Bone marrow (tissue), 2 donors: ENCODE measurements around the gene PLEKHA1.

ENCODE experiments used
- DNase-seq, 2 donors: peaks; one replicate each; lab custom pipeline; 2025; lab: John Stamatoyannopoulos, UW

PLEKHA1 gene

DNA sequence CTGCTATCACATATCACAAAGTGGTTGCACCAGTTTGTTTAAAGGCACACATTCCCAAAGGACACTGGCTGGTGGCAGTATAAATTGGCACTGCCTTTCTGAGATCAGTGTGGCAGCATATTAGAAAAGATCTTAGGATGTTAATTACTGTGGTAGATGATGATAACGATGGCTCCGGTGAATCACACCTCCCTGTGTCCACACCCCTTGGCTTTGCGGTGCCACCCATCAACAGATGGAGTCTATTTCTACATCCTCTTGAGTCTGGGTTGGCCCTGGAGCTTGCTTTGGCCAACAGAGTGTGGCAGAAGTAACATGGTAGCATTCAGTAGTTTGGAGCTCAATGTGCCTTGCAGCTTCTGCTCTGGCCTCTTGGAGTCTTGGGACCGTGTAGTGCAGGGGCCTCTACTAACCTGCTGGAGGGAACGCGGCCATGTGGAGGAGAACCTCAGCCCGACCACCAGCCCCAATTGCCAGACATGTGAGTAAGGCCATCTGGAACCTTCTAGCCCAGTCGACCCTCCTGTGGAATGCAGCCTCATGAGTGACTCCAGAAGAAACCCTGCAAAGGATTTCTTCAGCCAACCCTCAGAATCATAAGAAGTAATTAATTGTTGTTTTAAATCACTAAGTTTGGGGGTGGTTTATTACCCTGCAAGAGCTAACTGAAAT, 27.2 kb upstream of the PLEKHA1 start:
- DNase-seq, result no peak

DNA sequence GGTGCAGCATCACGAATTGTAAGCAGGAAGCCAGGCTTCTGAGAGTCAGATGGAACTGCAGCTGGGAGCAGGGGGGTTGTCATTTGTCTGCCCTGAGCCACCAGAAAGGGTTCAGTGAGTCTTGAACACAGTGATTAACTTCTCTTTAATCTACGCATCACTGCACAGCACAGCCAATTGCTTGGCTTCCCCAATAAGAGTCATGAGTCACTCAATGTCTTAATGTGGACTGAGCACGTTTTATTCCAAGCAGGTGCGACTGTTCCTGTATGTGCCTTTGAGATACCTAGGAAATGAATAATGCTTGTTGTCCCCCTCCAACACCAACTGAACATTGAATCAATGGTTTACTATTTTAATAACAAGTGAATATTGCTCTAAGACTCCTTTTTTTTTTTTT, 26.0 kb upstream of the PLEKHA1 start:
- DNase-seq, result no peak

DNA sequence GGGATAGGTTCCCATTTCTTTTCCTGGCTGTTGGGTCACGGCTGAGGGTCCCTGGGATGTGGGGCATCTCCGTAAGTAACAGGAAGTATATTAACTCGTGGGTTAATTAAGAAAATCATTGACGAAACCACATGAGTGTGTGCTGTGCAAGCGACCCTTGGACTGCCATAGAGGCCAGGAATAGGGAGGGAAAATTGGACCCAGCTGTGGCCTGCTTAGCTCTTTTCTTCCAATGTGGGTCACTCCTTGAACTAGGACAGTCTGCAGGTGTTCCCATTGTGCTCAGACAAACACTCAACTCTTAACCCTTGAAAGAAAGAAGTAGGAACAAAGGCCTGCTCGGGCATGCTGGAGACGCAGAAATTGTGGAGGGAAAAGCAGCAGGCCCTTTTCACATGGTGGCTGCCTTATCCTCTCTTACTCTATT, 25.6 kb upstream of the PLEKHA1 start:
- DNase-seq, result no peak

DNA sequence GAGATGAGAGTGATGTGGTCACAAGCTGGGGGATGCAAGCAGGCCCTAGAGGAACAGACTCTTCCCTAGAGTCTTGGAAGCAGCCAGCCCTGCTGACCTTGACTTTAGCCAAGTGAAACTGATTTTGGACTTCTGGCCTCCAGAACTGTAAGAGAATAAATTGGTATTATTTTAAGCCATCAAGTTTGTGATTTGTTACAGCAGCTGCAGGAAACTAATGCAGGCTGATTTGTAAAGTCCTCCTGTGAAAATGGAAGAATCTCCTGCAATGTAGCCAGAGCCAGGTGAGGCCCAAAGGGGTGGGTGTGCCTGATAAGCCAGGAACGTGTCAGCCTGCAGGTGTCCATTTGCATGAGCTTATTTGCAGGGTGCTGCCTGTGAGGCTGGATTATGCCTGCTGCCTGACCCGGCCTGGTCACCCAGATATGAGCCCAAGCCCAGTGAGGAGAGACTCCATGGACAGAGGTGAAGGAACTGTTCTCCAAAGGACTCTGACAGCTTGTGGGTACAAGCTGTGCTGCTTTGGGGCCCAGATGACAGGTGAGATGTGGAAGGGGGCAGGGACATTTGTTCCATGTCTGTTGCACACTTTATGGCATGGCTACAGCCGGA, 24.6 kb upstream of the PLEKHA1 start:
- no peak for DNase-seq

DNA sequence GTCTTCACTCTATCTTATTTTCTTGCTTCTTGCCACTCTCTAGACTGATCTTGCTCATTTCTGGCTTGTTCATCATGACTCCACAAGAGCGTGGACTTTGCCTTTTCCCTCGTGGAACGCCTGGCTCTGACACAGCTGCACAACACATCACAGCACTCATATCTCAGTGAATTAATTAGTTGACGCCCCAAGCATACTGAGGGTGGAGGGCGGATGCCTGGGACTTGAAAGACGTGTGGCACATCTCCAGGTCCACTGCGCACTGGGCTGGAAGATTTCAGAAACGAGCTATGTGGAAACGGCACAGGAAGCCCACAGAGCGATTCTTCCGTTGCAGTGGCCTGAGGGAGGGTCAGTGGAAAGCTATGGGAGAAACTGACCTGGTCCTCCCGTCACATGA, 23.6 kb upstream of the PLEKHA1 start:
- DNase-seq, result no peak

DNA sequence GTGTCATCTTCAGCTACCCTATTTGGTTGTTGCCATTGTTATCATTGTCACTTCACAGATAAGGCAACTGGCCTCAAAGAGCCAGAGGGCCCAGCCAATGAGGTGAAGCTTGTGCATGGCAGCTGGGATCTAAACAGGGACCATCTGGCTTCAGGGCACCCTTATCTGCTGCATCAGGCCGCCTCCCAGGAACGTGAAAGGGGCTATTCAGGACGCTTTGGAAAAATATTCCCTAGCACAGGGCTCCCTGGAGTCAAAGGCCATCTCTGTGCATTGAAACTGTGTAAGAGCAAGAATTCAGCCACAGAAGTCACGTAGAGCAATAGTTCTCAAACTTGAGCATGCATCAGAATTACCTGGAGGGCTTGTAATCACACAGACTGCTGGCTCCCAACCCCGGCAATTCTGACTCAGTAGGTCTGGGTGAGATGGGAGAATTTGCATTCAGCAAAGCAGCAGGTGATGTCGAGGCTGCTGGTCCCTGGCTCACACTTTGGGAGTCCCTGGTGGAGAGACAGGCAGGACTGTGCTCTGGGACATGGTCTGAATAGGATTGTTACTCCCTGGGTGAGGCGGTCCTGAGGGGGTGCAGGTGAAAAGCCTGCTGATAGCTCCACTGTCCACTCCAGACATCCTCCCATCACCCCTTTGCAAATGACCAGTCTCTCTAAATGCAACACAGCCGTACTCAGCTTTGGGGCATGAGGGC, 21.5 kb upstream of the PLEKHA1 start:
- DNase-seq, result no peak

DNA sequence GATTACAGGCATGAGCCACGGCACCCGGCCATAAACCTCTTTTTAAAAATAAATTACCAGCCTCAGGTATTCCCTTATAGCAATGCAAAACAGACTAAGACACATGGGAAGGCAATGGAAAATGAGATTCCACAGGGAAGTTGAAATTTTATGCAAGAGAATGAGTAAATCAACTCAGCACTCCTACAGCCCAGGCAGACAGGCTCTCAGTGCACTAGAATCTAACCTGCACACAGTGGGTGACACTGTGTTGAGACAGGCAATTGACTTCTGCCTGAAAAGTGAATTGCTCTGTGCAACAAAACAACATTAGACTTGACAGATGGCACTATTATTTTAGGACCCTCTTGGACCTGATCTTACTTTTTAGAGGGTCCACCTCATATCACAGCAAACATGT, 20.1 kb upstream of the PLEKHA1 start:
- DNase-seq, result no peak

DNA sequence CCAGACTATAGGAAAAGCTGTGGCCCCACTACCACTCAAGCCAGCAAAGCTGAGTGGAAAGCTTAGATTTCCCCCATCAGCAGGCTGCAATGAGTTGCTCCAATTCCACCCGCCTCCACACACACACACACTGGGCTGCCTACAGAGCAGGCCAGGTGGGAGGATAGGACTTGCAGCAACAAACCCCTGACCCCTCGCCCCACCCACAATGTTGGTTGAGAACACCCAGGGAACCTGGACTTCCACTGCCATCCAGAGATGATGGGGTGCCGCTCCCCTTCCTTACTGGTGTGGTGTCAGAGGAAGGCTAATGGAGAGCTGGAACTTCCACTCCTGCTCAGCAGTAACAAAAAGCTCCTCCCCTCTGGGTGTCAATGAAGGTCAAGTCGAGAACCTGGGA, 16.8 kb upstream of the PLEKHA1 start:
- DNase-seq, result no peak

DNA sequence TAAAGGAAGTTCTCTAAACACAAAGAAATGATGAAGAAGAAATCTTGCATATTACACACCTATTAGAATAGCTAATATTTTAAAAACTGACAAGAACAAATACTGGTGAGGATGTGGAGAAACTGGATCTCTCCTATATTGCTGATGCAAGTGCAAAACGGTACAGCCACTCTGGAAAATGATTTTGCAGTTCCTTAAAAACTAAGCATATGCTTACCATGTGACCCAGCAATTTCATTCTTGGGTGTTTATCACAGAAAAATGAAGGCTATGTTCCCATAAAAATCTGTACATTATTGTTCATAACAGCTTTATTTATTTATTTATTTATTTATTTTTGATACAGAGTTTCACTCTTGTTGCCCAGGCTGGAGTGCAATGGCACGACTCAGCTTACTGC, 14.9 kb upstream of the PLEKHA1 start:
- DNase-seq, result no peak

DNA sequence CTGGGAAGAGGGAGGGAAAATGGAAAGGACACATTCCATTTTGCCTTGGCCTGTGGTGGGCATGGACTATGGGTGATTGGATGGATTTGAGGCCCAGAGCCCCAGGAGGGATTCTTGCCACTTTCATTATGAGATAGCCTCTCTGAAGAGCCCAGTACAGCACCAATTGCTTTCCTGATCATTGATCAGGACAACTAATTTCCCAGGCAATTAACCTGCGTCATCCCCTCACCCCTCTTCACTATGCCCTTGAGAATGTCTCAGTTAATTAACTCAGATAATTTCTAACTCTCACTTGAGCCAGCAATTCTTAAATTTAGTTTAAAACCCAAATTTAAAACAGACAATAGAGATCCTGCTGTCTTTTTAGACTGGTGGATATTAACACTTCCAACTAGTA, 13.5 kb upstream of the PLEKHA1 start:
- DNase-seq, result no peak

DNA sequence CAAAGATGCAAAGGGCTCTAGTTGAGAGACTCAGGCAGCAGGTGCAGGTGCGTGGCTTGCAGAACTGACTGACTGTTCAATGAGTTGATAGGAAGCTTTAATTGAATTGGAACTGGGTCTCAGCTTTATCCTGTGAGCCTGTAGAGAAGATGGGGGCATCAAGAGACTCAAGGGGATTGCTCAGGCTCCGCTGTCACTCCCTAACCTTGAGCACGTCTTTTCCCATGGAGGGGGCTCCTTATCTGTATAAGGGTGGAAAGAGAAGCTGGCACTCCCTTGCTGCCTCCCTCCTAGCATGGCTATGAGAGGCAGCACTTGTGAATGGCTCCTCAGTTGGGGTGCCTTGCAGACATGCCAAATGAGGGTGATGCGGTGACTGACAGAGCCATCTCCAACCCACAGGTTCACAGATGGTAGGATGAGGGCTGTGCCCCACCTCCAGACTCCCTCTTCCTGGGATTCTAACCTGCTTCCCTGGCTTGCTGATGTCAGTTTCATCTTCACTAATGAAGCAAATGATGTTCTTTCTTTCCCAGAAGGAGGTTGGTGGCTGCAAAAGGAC, 12.4 kb upstream of the PLEKHA1 start:
- no peak for DNase-seq

DNA sequence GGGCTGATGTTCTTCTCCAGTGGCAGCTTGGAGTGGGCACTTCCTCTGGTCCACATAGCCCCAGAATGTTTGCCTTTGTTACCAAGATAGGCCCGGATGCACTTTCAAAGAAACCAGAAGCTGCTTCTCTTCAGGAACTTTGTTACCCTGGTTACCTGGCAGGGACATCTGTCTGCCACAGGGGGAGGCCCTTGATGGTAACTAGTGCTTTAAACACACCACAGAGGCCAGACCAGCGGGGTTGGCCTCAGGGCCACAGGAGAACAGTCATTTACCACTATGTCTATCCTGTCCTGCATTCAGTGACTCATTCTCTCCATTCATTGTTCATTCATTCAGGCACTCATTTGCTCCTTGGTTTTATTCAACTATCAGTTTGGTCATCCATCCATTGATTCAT, 11.9 kb upstream of the PLEKHA1 start:
- no peak for DNase-seq

DNA sequence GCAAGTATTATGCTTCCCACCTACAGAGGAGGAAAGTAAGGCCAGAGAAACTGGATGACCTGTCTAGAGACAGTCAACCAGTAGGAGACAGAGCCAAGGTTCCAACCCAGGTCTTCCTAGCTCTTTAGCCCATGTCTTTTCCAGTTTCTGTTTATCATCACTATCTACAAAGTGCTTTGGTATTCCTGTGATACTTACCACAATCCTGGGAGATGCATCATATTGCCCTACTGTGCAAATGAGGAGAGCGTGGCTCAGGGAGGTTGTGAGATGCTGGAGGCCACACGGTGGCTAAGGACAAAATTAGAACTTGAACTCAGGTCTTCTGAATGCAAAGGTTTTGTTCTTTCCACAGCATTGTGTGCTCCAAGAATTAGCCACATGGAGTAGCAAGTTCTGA, 11.2 kb upstream of the PLEKHA1 start:
- no peak for DNase-seq

DNA sequence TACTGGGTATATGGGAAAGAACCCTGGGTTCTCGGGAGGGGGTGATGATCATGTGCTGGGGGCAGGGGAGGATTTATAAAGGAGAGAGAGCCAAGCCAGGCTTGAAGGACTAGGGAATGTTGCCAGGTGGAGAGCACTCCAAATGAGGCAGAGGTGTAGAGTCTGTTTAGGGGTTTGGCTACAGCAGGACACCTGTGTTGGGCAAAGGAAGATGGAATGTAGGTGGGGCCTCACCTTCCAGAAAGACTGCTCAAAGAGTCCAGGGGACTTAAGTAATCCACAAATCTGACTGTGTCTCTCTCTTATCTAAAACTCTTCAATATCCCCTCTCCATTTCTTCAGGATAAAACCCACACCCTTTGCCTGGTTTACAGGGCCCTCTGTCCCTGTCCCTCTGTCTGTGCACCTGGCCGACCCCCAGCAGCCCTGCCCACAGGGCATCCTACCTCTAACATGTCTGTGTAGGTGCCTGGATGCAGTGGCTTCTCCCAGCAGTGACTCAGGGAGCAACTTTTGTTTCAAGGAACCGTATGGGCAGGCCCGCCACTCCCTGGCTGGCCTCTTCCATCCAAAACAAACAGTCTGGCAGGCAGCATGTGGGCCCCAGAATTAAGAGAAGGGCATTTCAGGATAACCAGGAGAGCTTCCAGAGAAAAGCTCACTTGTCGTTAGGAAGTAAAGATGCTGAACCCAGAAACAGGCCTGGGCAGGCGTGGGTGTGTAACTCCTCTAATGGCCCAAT, 10.6 kb upstream of the PLEKHA1 start:
- DNase-seq, result no peak

DNA sequence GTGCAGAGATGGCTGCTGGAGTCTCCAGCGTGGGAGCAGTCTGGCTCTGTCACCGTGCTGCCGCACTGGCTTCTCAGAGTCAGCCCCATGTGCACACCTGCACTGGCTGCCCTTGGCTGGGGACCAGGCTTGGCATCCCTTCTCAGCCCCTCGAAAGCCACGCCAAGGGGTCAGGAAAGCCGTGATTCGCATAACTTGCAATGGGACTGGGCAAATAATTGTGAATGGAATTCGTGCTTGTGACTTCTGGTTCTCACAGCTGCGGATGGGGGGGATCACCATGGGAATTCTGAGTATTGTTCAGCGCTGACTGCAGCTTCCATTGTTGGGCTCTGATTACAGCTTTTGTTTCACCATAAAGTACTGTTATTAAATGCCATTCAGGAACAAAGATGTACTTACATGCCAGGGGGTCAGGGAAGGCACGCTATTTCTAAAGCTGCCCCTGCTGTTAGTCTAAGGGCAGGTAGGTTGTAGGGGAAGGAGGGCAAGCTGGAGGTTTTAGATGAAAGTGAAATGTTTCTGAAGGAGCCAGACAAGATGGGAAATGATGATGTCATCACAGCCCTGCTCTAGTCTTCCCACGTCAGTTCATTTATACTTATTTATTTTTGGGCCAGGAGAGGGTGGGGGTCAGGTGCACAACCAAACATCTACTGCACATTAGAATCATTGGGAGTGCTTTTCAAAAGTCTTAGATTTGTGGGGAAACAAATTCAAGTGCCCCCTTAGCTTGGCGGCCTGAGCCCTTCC, 5.8 kb upstream of the PLEKHA1 start:
- no peak for DNase-seq

DNA sequence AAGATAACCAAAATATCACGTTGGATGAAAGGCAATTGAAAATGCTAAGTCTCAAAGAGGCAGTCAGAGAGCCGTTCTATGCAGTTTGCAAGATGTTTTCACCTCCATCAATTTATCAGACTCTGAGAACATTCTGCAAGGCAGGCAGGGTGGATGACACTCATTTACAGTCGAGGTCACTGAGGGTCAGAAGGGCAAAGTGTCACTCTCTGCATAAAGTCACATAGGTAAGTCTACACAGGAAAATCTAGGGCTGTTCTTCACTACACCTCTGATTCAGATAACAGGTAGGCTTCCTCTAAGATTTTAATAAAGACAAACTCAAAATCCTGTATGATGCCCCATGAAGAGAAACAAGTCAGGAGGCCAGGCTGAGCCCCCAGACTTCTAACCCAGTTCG, 1.4 kb upstream of the PLEKHA1 start:
- no peak for DNase-seq

DNA sequence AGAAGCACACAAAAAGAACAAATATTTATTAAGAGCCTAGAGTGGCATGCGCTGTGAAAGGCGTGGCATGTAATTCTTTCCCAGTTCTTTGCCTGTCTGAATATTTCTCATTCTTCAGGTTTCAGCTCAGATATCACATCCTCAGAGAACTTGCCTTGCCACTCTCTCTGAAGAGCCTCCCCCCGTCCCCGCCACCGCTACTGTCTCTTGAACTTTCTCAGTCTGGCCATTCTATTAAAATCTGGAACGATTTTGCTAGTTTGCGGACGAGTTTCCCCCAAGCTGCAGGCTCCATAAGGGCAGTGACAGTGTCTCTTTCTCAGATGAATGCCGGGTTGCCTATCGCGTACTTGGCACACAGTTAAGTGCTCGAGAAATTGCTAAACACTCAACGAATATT, 787 bp upstream of the PLEKHA1 start:
- DNase-seq, result no peak

DNA sequence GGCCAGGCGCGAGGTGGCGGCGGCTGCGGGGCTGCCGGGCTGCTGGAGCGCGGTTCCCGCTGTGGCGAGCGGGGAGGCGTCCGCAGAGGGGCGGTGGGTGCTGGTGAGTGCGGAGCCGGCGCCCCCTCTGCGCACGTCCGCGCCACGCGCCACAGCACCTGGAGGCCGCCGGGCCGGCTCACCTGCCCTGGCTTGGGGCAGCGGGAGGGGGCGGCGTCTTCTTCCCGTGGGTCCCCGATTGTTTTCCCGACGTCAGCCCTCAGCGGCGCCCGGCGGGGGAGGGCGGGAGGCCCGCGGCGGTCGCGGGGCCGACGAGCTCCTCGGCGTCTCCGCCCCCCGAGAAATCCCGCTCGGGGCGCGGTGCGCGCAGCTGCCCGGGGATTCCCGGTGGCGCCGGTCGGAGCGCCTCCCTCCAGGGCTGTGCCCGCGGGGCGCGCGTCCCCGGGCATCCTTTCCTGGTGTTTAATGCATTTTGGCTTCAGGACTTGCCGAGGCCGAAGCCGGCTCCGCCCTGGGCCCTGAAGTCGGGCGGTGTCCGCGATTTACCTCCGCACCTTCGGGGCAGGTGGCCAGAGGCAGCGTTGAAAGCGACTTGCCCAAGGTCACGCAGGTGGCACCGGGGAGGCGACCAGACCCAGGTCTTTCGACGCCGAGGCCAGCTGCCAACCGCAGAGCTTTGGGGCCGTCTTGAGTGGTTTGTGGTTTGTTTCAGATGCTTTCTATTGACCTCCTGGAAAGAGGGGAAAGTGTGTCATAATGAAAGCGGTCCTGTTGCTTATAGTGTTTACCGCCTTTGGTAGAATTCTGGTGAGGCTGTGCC, 561 bp downstream of the PLEKHA1 start:
- DNase-seq, result peak in 1 of 2 donors; percentile 29

DNA sequence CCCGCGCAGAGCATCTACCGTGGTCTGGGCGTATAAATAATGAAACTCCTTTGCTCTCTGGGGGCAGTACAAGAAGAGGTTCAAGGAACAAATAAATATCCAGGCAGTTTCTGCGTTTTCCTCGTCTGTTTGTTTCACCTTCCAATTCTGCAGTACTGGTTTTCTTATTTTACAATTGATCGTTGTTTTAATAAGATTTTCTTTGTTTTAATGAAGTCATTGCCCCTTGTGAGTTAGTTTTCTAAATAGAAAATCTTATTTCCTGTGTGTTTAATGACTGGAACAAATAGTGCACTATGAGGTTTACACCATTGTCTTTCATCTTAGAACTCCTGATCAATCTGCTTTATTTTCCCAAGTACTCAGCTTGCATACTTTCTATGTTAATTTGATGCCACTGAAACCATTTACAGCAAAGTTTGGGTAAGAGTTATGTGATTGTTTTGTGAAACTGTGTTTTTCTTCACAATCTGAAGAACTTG, 1.2 kb downstream of the PLEKHA1 start:
- DNase-seq, result no peak

DNA sequence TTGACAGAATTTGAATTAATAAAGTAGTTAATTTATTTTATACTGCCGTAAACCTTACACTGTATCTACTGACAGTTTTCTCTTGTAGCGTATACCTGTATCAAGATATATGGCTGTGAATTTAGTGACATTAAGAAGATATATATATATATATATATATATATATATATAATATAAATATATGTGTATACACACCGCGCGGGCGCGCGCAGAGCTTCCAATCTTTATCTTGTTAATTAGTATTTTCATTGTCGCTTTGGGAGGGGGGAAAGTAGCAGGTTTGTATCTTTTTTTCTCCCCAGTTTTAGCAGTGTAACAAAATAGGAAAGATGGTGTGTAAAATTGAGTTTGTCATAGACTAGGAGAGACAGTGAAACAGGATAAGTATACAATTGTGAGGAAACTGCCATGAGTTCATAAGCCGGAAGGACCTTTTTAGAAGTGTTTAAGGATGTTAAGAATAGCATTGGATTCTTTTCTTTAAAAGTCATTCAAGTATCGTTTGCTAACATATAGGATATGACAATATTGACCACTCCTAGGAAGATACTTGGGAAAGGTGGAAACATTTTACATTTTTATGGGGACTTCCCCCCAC, 2.0 kb downstream of the PLEKHA1 start:
- DNase-seq, result no peak
